ENCODE measurements around the gene PLXNA1.

Gene PLXNA1

GRCh38 chr3:126951561-126951960, 31.4 kb upstream of the PLXNA1 start:
- DNase-seq (ENCODE audit: extremely low spot score), result no peak
- POLR2A ChIA-PET, result interaction anchor here (1.2 kb wide), 1 partner anchor 10 kb away, joined by 3 read pairs; no protein-coding TSS in a partner anchor
- CTCF ChIA-PET, result no interaction called here
- no peak for TF ChIP-seq ARNT (IDR thresholded peaks at IDR 0.05)
- TF ChIP-seq NFRKB (IDR thresholded peaks at IDR 0.05), result no peak
- TF ChIP-seq PKNOX1 (IDR thresholded peaks at IDR 0.05), result no peak
- TF ChIP-seq FOXA1 (IDR thresholded peaks at IDR 0.05), result no peak
- TF ChIP-seq FOXK2 (IDR thresholded peaks at IDR 0.05), result no peak
- TF ChIP-seq ZNF384 (IDR thresholded peaks at IDR 0.05), result no peak
- TF ChIP-seq L3MBTL2 (conservative IDR thresholded peaks at IDR 0.05), result no peak
- no peak for TF ChIP-seq ELF4 (IDR thresholded peaks at IDR 0.05)
- TF ChIP-seq SP1 (IDR thresholded peaks at IDR 0.05), result no peak
- TF ChIP-seq SUZ12 (IDR thresholded peaks at IDR 0.05), result no peak
- TF ChIP-seq LEF1 (IDR thresholded peaks at IDR 0.05; ENCODE audit: borderline replicate concordance), result no peak

- CTCF ChIA-PET, result interaction anchor here (0.6 kb wide), 1 partner anchor 14 kb away, joined by 3 read pairs; no protein-coding TSS in a partner anchor
- TF ChIP-seq FOXK2 (IDR thresholded peaks at IDR 0.05) (no peak), NFRKB (IDR thresholded peaks at IDR 0.05) (no peak), ARNT (IDR thresholded peaks at IDR 0.05) (no peak)
- DNase-seq (ENCODE audit: extremely low spot score), result no peak
- POLR2A ChIA-PET, result no interaction called here
Observed at GRCh38 chr3:126952261-126952982, 30.5 kb upstream of the PLXNA1 start.

GRCh38 chr3:126952983-126953660, 29.8 kb upstream of the PLXNA1 start:
- POLR2A ChIA-PET, result no interaction called here
- no peak for TF ChIP-seq SUZ12 (IDR thresholded peaks at IDR 0.05)
- no peak for TF ChIP-seq BHLHE40 (IDR thresholded peaks at IDR 0.05; ENCODE audit: borderline replicate concordance)
- TF ChIP-seq CTBP1 (IDR thresholded peaks at IDR 0.05; ENCODE audit: borderline replicate concordance), result no peak
- TF ChIP-seq LEF1 (IDR thresholded peaks at IDR 0.05; ENCODE audit: borderline replicate concordance), result no peak
- no peak for TF ChIP-seq ZNF384 (IDR thresholded peaks at IDR 0.05)
- no peak for TF ChIP-seq ARNT (IDR thresholded peaks at IDR 0.05)
- no peak for TF ChIP-seq L3MBTL2 (conservative IDR thresholded peaks at IDR 0.05)
- no peak for TF ChIP-seq ELF4 (IDR thresholded peaks at IDR 0.05)
- no peak for TF ChIP-seq FOXM1 (IDR thresholded peaks at IDR 0.05; ENCODE audit: borderline replicate concordance)
- TF ChIP-seq HDGF (IDR thresholded peaks at IDR 0.05; ENCODE audit: borderline replicate concordance), result no peak
- no peak for TF ChIP-seq SP1 (IDR thresholded peaks at IDR 0.05)
- TF ChIP-seq NFRKB (IDR thresholded peaks at IDR 0.05), result no peak
- no peak for TF ChIP-seq FOXA1 (IDR thresholded peaks at IDR 0.05)
- TF ChIP-seq FOXK2 (IDR thresholded peaks at IDR 0.05), result no peak

GRCh38 chr3:126954141-126954842, 28.6 kb upstream of the PLXNA1 start:
- ChIA-PET CTCF (no interaction called here), POLR2A (no interaction called here)
- TF ChIP-seq NFRKB (IDR thresholded peaks at IDR 0.05) (no peak), CTBP1 (IDR thresholded peaks at IDR 0.05; ENCODE audit: borderline replicate concordance) (no peak), SP1 (IDR thresholded peaks at IDR 0.05) (no peak), ZNF384 (IDR thresholded peaks at IDR 0.05) (no peak), BHLHE40 (IDR thresholded peaks at IDR 0.05; ENCODE audit: borderline replicate concordance) (no peak), ARNT (IDR thresholded peaks at IDR 0.05) (no peak), FOXK2 (IDR thresholded peaks at IDR 0.05) (no peak), SUZ12 (IDR thresholded peaks at IDR 0.05) (no peak), FOXM1 (IDR thresholded peaks at IDR 0.05; ENCODE audit: borderline replicate concordance) (no peak), LEF1 (IDR thresholded peaks at IDR 0.05; ENCODE audit: borderline replicate concordance) (no peak)
- no peak for DNase-seq (ENCODE audit: extremely low spot score)

More at GRCh38 chr3:126952983-126953660, 29.8 kb upstream of the PLXNA1 start:
- CTCF ChIA-PET, result no interaction called here
- DNase-seq (ENCODE audit: extremely low spot score), result no peak

- DNase-seq (ENCODE audit: extremely low spot score), result no peak
- no peak for TF ChIP-seq SP1 (IDR thresholded peaks at IDR 0.05)
- TF ChIP-seq NFRKB (IDR thresholded peaks at IDR 0.05), result no peak
- TF ChIP-seq PKNOX1 (IDR thresholded peaks at IDR 0.05), result no peak
- no peak for TF ChIP-seq ARNT (IDR thresholded peaks at IDR 0.05)
- TF ChIP-seq BHLHE40 (IDR thresholded peaks at IDR 0.05; ENCODE audit: borderline replicate concordance), result no peak
- no peak for TF ChIP-seq SUZ12 (IDR thresholded peaks at IDR 0.05)
- no peak for TF ChIP-seq HDGF (IDR thresholded peaks at IDR 0.05; ENCODE audit: borderline replicate concordance)
- no peak for TF ChIP-seq FOXK2 (IDR thresholded peaks at IDR 0.05)
- no peak for TF ChIP-seq LEF1 (IDR thresholded peaks at IDR 0.05; ENCODE audit: borderline replicate concordance)
- TF ChIP-seq CTBP1 (IDR thresholded peaks at IDR 0.05; ENCODE audit: borderline replicate concordance), result no peak
- no peak for TF ChIP-seq FOXM1 (IDR thresholded peaks at IDR 0.05; ENCODE audit: borderline replicate concordance)
- TF ChIP-seq ELF4 (IDR thresholded peaks at IDR 0.05), result no peak
- TF ChIP-seq L3MBTL2 (conservative IDR thresholded peaks at IDR 0.05), result no peak
- TF ChIP-seq ZNF384 (IDR thresholded peaks at IDR 0.05), result no peak
- no peak for TF ChIP-seq FOXA1 (IDR thresholded peaks at IDR 0.05)
- TF ChIP-seq TARDBP (IDR thresholded peaks at IDR 0.05), result no peak
- POLR2A ChIA-PET, result no interaction called here
- CTCF ChIA-PET, result no interaction called here
Observed at GRCh38 chr3:126955004-126955790, 27.7 kb upstream of the PLXNA1 start.
